IMR-90 (cell line): Measurements from ENCODE around the gene WDR89. TPM values are rescaled to one million over a fixed set of nuclear protein-coding genes. Genes with fewer than 3 reads are reported as not detected.

Source experiments
- ATAC-seq: fragments of 200-7000 bp; cut with Tn5 transposase; 2 replicates; pipeline ENCODE4 v1.9.1; 2020; ENCODE audit warnings: low read depth, mild to moderate bottlenecking, moderate library complexity
- BruUV-seq: library from RNA; stranded (reverse); fragments of 400-500 nt; replicated peaks from 2 replicates; lab custom pipeline; 2021; lab: Mats Ljungman, UMichigan
- CTCF ChIA-PET: fragments of 300-600 bp; formaldehyde crosslinking; extraction: SDS; loops from one replicate; lab custom pipeline; 2021; ENCODE audit warnings: antibody characterized with exemption; lab: Yijun Ruan, JAX
- POLR2A ChIA-PET: fragments of 300-600 bp; sonication (Branson Sonifier 250); formaldehyde crosslinking; loops from one replicate; lab custom pipeline; 2022; ENCODE audit warnings: antibody characterized with exemption; ENCODE audit not compliant: unreplicated experiment; lab: Charles Lee
- DNase-seq: peaks from one replicate; pipeline ENCODE4 v3.0.0; 2013
- H2AFZ ChIP-seq: replicated peaks from 2 replicates; pipeline ENCODE3; 2013; ENCODE audit warnings: low read length, mild to moderate bottlenecking; ENCODE audit not compliant: poor library complexity
- H2AK5ac ChIP-seq: 2 replicates; pipeline ENCODE4 v1.6.1; 2013; ENCODE audit warnings: low read depth, low read length, inconsistent platforms
- H2AK9ac ChIP-seq: replicated peaks from 2 replicates; pipeline ENCODE3; 2013; ENCODE audit warnings: mild to moderate bottlenecking, low read depth, low read length, moderate library complexity; ENCODE audit not compliant: poor library complexity
- H2BK120ac ChIP-seq: 2 replicates; pipeline ENCODE4 v1.6.1; 2013; ENCODE audit warnings: low read depth, low read length, inconsistent platforms
- H2BK15ac ChIP-seq: 3 replicates; pipeline ENCODE4 v1.6.1; 2013; ENCODE audit warnings: low read depth, low read length, inconsistent platforms
- H2BK20ac ChIP-seq: 2 replicates; pipeline ENCODE4 v1.6.1; 2013; ENCODE audit warnings: low read depth, mild to moderate bottlenecking, inconsistent platforms, low read length, moderate library complexity
- H2BK5ac ChIP-seq: 2 replicates; pipeline ENCODE4 v1.6.1; 2013; ENCODE audit warnings: mild to moderate bottlenecking, low read depth, low read length, inconsistent platforms; ENCODE audit not compliant: poor library complexity, severe bottlenecking
- H3K14ac ChIP-seq: replicated peaks from 2 replicates; pipeline ENCODE4 v1.6.1; 2013; ENCODE audit warnings: low read depth, low read length, inconsistent platforms
- H3K18ac ChIP-seq: 2 replicates; pipeline ENCODE4 v1.6.1; 2013; ENCODE audit warnings: low read depth, low read length, control low read depth
- H3K23ac ChIP-seq: 2 replicates; pipeline ENCODE4 v1.6.1; 2013; ENCODE audit warnings: low read depth, low read length, inconsistent platforms
- H3K27ac ChIP-seq: 2 replicates; pipeline ENCODE4 v1.5.1; 2013; ENCODE audit warnings: mild to moderate bottlenecking, control low read depth, low read length; ENCODE audit not compliant: insufficient read depth
- H3K27me3 ChIP-seq: 2 replicates; pipeline ENCODE4 v1.6.1; 2013; ENCODE audit warnings: low read length; ENCODE audit not compliant: control insufficient read depth, insufficient read depth
- H3K36me3 ChIP-seq: 2 replicates; pipeline ENCODE4 v1.6.1; 2013; ENCODE audit warnings: low read length, mixed read lengths; ENCODE audit not compliant: control insufficient read depth, insufficient read depth
- H3K4ac ChIP-seq: 2 replicates; pipeline ENCODE4 v1.6.1; 2013; ENCODE audit warnings: low read depth, low read length, inconsistent platforms
- H3K4me1 ChIP-seq: 2 replicates; pipeline ENCODE4 v1.6.1; 2013; ENCODE audit warnings: low read length, mixed read lengths; ENCODE audit not compliant: control insufficient read depth, insufficient read depth
- H3K4me2 ChIP-seq: 2 replicates; pipeline ENCODE4 v1.6.1; 2013; ENCODE audit warnings: low read depth, mild to moderate bottlenecking, control low read depth, low read length, moderate library complexity
- H3K4me3 ChIP-seq: 2 replicates; pipeline ENCODE4 v1.5.1; 2013; ENCODE audit warnings: low read depth, mild to moderate bottlenecking, control low read depth, low read length, moderate library complexity; ENCODE audit not compliant: insufficient read depth
- H3K56ac ChIP-seq: 2 replicates; pipeline ENCODE4 v1.6.1; 2013; ENCODE audit warnings: low read length, inconsistent platforms; ENCODE audit not compliant: insufficient read depth; ENCODE audit errors: extremely low read depth
- H3K79me1 ChIP-seq, 2 experiments: 2 replicates each; pipeline ENCODE4 v1.6.1; 2013; ENCODE audit warnings: low read length in 2 of 2, inconsistent platforms in 1 of 2, low read depth in 1 of 2
- H3K9ac ChIP-seq: 2 replicates; pipeline ENCODE4 v1.6.1; 2013; ENCODE audit warnings: low read depth, low read length, control low read depth
- H3K9me1 ChIP-seq: 2 replicates; pipeline ENCODE4 v1.6.1; 2013; ENCODE audit warnings: low read length, inconsistent platforms; ENCODE audit not compliant: insufficient read depth
- H3K9me3 ChIP-seq: 2 replicates; pipeline ENCODE4 v1.6.1; 2013; ENCODE audit warnings: low read length; ENCODE audit not compliant: control insufficient read depth, insufficient read depth
- H4K20me1 ChIP-seq: 2 replicates; pipeline ENCODE4 v1.6.1; 2013; ENCODE audit warnings: low read length, inconsistent platforms; ENCODE audit not compliant: insufficient read depth
- H4K5ac ChIP-seq: 2 replicates; pipeline ENCODE4 v1.6.1; 2013; ENCODE audit warnings: mild to moderate bottlenecking, low read depth, low read length, control low read depth
- H4K8ac ChIP-seq, 2 experiments: 2 replicates each; pipeline ENCODE4 v1.6.1; 2013; ENCODE audit warnings: low read depth in 2 of 2, low read length in 2 of 2, control low read depth in 1 of 2, inconsistent platforms in 1 of 2
- H4K91ac ChIP-seq: 2 replicates; pipeline ENCODE4 v1.6.1; 2013; ENCODE audit warnings: low read depth, low read length, inconsistent platforms; ENCODE audit not compliant: insufficient read depth
- FOS ChIP-seq: fragments of 150-350 bp; IDR thresholded peaks from 2 replicates; pipeline ENCODE4 v1.6.1; 2016; ENCODE audit warnings: low read depth, low read length
- NFE2L2 ChIP-seq: fragments of 150-350 bp; IDR thresholded peaks from 2 replicates; pipeline ENCODE4 v1.6.1; 2016; ENCODE audit warnings: low read depth, mild to moderate bottlenecking, low read length
- WGBS, 2 experiments: methylation state at CpG; one replicate each; pipeline versions ENCODE4 v1.1.5 to v1.1.7; 2013; ENCODE audit warnings: missing lambda C conversion rate in 2 of 2; ENCODE audit not compliant: insufficient read length in 1 of 2; ENCODE audit errors: extremely low coverage in 2 of 2; 5-methylcytosine and 5-hydroxymethylcytosine counted together
- dilution Hi-C: fragments of 300-500 bp; cut with HindIII; formaldehyde crosslinking; loops from one replicate; pipeline ENCODE4 v1.14.3; 2018; ENCODE audit warnings: low sequenced_read_pairs; ENCODE audit not compliant: unreplicated experiment
- in situ Hi-C: fragments of 300-500 bp; cut with MboI; formaldehyde crosslinking; loops from 3 replicates; pipeline ENCODE4 v1.14.3; 2019; ENCODE audit warnings: low sequenced_read_pairs, inconsistent platforms, mixed read lengths
- intact Hi-C: fragments of 100-400 bp; cut with micrococcal nuclease; formaldehyde crosslinking; loops from 2 replicates; pipeline ENCODE4 v1.10.0; 2022
- polyA plus RNA-seq, 3 experiments: library from polyadenylated mRNA; depleted of rRNA; stranded (reverse); fragments of >200 nt; gene quantifications; 2 replicates each; pipeline ENCODE4 v1.2.3, GENCODE V29; 2012; ENCODE audit warnings: low replicate concordance in 1 of 3
- total RNA-seq: library from RNA; depleted of rRNA; stranded (reverse); fragments of >200 nt; gene quantifications from 2 replicates; pipeline ENCODE4 v1.2.3, GENCODE V29; 2012
- TF ChIP-seq, protein P1 (sequence below): conservative IDR thresholded peaks from 2 replicates; pipeline ENCODE4 v1.5.1; 2012; ENCODE audit warnings: mild to moderate bottlenecking, low read depth, low read length, improper control_type of control experiment

WDR89 gene
- total and polyA plus RNA-seq, 2 of the 4 experiments (the other 2 are of a cell fraction) = 4.3 to 10.2 TPM

- BruUV-seq = no TSS peak
- H3K27ac ChIP-seq = no peak overlapping the region
- 0% methylated on average over 2 of the region's 4 CpGs; no CpG with 5 or more reads in 1 of the 2 experiments for WGBS, 2 experiments
- H2AFZ ChIP-seq = no peak overlapping the region
- TF ChIP-seq, protein P1, sequence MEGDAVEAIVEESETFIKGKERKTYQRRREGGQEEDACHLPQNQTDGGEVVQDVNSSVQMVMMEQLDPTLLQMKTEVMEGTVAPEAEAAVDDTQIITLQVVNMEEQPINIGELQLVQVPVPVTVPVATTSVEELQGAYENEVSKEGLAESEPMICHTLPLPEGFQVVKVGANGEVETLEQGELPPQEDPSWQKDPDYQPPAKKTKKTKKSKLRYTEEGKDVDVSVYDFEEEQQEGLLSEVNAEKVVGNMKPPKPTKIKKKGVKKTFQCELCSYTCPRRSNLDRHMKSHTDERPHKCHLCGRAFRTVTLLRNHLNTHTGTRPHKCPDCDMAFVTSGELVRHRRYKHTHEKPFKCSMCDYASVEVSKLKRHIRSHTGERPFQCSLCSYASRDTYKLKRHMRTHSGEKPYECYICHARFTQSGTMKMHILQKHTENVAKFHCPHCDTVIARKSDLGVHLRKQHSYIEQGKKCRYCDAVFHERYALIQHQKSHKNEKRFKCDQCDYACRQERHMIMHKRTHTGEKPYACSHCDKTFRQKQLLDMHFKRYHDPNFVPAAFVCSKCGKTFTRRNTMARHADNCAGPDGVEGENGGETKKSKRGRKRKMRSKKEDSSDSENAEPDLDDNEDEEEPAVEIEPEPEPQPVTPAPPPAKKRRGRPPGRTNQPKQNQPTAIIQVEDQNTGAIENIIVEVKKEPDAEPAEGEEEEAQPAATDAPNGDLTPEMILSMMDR = no peak
- TF ChIP-seq NFE2L2 = no peak
- no peak for TF ChIP-seq FOS
- H3K9me3 ChIP-seq = no peaks in the 10 kb centered on the region
- H3K36me3 ChIP-seq = peaks cover 4% of the 10 kb centered on the region; the same call in 1 of the 2 replicates
- H2AK9ac ChIP-seq = no peak overlapping the region
- peaks cover 6% of the 10 kb centered on the region for H3K4me1 ChIP-seq
- H3K23ac ChIP-seq = no peak overlapping the region
- ATAC-seq (peak; percentile 72), DNase-seq (peak; percentile 67)
- H2AK5ac ChIP-seq = no peak overlapping the region
- in situ Hi-C loops = no loop called here
- H3K27me3 ChIP-seq = no peaks in the 10 kb centered on the region
- no peak overlapping the region for H3K14ac ChIP-seq
- intact Hi-C loops = no loop called here
- H3K79me1 ChIP-seq = peaks cover 18 to 43% of the 10 kb centered on the region in 2 experiments
- no peak overlapping the region for H2BK120ac ChIP-seq
- ChIA-PET CTCF (interaction anchor here (0.5 to 1.2 kb wide), 4 partner anchors 18 to 228 kb away, joined by 3 to 4 read pairs (median 3); no protein-coding TSS in a partner anchor), POLR2A (no interaction called here)
- no peak overlapping the region; the same call in 1 of the 2 replicates for H4K5ac ChIP-seq
- peaks cover 5% of the 10 kb centered on the region for H3K9me1 ChIP-seq
- no peak overlapping the region for H3K9ac ChIP-seq
- no peak overlapping the region; the same call in 1 of the 2 replicates for H3K18ac ChIP-seq
- peak overlapping the region; percentile 86; the same call in 1 of the 2 replicates for H3K4me2 ChIP-seq
- H2BK20ac ChIP-seq = no peak overlapping the region
- H4K20me1 ChIP-seq = no peaks in the 10 kb centered on the region
- no peak overlapping the region for H3K4me3 ChIP-seq
- no peak overlapping the region for H2BK15ac ChIP-seq
- peak overlapping the region; percentile 77 for H2BK5ac ChIP-seq
- dilution Hi-C loops = no loop called here
- H4K8ac ChIP-seq = 0 out of 4 replicates have a peak overlapping the region, but pooled peaks of 1 of the 2 experiments have one; percentile 1
- H4K91ac ChIP-seq = no peak overlapping the region
- peak overlapping the region; percentile 76; the same call in 1 of the 2 replicates for H3K4ac ChIP-seq
- H3K56ac ChIP-seq = no peak overlapping the region
Measured at GRCh38 chr14:63614679-63615363, 26.9 kb downstream of the WDR89 start.
